ENCODE results near the gene ATP2B3. TPM values are rescaled to one million over a fixed set of nuclear protein-coding genes. Genes with fewer than 3 reads are reported as not detected.

Gene ATP2B3
- total and polyA plus RNA-seq, 9 of the 15 experiments (the other 6 are each of a cell fraction or from before 2014, with no cell fraction given), result 0.04 TPM; not detected in 8

DNA sequence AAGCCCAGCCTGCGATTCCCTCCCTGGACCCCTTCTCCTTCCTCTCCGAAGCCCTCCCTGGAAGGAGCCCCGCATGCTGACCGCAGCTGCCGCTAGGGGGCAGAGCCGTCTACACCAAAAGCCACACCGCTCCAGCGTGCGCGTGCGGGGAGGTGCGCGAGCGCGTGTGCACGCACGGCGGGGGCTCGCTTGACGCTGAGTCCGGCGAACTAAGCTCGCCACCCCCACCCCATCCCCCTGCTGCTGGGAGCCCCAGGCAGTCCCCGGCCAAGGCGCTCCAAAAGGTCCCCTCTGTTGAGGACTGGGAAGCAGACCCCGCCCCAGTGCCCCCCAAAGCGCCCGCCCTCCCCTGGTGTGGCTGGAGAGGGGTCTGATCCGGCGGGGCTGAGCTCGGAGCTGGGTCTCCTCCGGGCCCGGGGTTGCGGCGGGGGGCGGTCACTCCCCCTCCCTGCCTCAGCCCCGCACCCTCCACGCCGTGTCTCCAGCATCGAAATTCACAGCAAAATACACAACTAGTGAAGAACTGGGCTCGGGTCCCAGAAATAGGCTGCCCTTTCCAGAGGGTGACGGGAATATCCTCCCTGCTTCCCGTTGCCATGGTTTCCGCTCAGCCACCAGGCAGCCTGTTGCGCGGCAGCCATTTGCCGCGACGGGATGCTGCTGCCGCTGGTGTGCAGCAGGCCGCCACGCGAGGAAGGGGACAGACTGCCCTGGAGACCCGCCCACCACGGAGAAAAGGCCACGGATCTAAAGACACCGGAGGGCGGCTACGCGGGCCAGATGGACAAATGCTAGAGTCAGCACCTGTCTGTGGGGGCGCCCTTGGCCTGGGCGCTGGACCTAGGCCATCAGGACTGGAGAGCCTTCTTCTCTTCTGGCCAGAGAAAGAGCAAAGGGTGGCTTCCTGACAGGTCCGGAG is 92.7 kb downstream of the ATP2B3 start (continued):
- TF ChIP-seq DMBX1 (CRISPR knock-in tag; IDR thresholded peaks at IDR 0.05; ENCODE audit: borderline replicate concordance) (no peak), HMG20B (CRISPR knock-in tag; IDR thresholded peaks at IDR 0.05) (no peak), ATF4 (CRISPR knock-in tag; IDR thresholded peaks at IDR 0.05) (no peak), PTBP1 (IDR thresholded peaks at IDR 0.05; ENCODE audit: low read depth, low read length) (no peak), FOXK1 (CRISPR knock-in tag; IDR thresholded peaks at IDR 0.05; ENCODE audit: borderline replicate concordance) (no peak), TBP (optimal IDR thresholded peaks at IDR 0.05; ENCODE audit: low read depth, low read length) (no peak), ATF6 (CRISPR knock-in tag; IDR thresholded peaks at IDR 0.05) (no peak), ZBTB5 (IDR thresholded peaks at IDR 0.05) (no peak), FIP1L1 (IDR thresholded peaks at IDR 0.05; ENCODE audit: low read depth, low read length, poor library complexity, severe bottlenecking) (peak; percentile 28), ZZZ3 (IDR thresholded peaks at IDR 0.05) (no peak), NCOA2 (IDR thresholded peaks at IDR 0.05; ENCODE audit: partially characterized antibody in 2 of 2) (no peak), HMGXB4 (CRISPR knock-in tag; IDR thresholded peaks at IDR 0.05) (0 out of 2 replicates have a peak, but pooled peaks have one; percentile 74), U2AF2 (optimal IDR thresholded peaks at IDR 0.05; ENCODE audit: low read depth, low read length) (no peak), NONO (IDR thresholded peaks at IDR 0.05; ENCODE audit: low read depth in 2 of 2, low read length in 1 of 2) (no peak)

All from K562 (cell line).